22Rv1 (cell line): ENCODE measurements around the gene LCLAT1.
"Not testable (repeated sequence)": the region's sequence is repeated elsewhere in the genome, so short reads cannot be mapped to it uniquely, and the experiment has no call there.

Experiments
- H3K27ac ChIP-seq: fragments of 450-650 bp; 2 replicates; pipeline ENCODE4 v1.5.1; 2017
- CTCF ChIP-seq: fragments of 450-650 bp; IDR thresholded peaks from 2 replicates; pipeline ENCODE4 v1.5.1; 2017; ENCODE audit warnings: mild to moderate bottlenecking
- ZFX ChIP-seq: fragments of 450-650 bp; IDR thresholded peaks from 2 replicates; pipeline ENCODE4 v1.6.1; 2017; ENCODE audit warnings: antibody characterized with exemption, borderline replicate concordance

The LCLAT1 gene

GRCh38 chr2:30503007-30503694, 56.1 kb downstream of the LCLAT1 start:
- TF ChIP-seq ZFX, result no peak
- TF ChIP-seq CTCF, result no peak
- no peak overlapping the region for H3K27ac ChIP-seq

- no peak overlapping the region for H3K27ac ChIP-seq
- no peak for TF ChIP-seq ZFX
- no peak for TF ChIP-seq CTCF
Measured at GRCh38 chr2:30503695-30504052, 56.6 kb downstream of the LCLAT1 start.

- H3K27ac ChIP-seq, result no peak overlapping the region
- TF ChIP-seq CTCF, result no peak
- TF ChIP-seq ZFX, result no peak
Measured at GRCh38 chr2:30504731-30505130, 57.7 kb downstream of the LCLAT1 start.

GRCh38 chr2:30505500-30506180, 58.6 kb downstream of the LCLAT1 start:
- TF ChIP-seq CTCF, result no peak
- TF ChIP-seq ZFX, result no peak
- H3K27ac ChIP-seq, result no peak overlapping the region

- H3K27ac ChIP-seq, result not testable (repeated sequence)
Measured at GRCh38 chr2:30507460-30507859, 60.4 kb downstream of the LCLAT1 start.

- TF ChIP-seq CTCF (no peak), ZFX (no peak)
- no peak overlapping the region for H3K27ac ChIP-seq
Measured at GRCh38 chr2:30509716-30510115, 62.7 kb downstream of the LCLAT1 start.

- TF ChIP-seq ZFX (no peak), CTCF (no peak)
- no peak overlapping the region for H3K27ac ChIP-seq
Measured at GRCh38 chr2:30510409-30510808, 63.4 kb downstream of the LCLAT1 start.
